ENCODE data around the gene FNDC4.

DNA sequence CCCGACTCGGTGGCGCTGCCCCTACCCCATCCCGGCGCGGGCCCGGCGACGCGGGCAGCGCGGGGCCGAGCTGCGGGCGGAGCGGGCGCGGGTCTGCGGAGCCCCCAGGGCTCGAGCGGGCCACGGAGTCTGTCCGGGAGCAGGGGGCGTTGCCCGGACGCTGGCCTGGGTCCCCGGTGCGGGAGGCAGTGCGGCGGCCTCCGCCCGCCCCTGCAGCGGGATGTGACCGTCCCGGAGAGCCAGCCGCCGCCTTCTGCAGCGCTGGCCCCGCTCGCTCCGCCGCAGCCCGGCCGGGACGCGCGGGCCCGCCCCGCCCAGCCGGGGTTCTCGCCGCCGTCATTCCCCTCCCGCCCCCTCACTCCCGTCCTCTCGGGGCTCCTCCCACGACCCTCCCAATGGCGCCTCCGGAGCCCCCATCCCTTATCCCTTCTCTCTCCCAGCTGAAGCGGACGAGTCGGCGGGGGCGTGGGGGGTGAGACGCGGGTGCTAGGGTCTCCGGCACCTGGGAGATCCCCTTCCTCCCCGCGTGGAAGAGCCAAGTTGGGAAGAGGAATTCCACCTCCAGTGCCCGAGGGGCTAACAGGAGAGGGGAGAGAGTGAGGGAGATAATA is at the start of gene FNDC4:
- TF ChIP-seq, protein P1, sequence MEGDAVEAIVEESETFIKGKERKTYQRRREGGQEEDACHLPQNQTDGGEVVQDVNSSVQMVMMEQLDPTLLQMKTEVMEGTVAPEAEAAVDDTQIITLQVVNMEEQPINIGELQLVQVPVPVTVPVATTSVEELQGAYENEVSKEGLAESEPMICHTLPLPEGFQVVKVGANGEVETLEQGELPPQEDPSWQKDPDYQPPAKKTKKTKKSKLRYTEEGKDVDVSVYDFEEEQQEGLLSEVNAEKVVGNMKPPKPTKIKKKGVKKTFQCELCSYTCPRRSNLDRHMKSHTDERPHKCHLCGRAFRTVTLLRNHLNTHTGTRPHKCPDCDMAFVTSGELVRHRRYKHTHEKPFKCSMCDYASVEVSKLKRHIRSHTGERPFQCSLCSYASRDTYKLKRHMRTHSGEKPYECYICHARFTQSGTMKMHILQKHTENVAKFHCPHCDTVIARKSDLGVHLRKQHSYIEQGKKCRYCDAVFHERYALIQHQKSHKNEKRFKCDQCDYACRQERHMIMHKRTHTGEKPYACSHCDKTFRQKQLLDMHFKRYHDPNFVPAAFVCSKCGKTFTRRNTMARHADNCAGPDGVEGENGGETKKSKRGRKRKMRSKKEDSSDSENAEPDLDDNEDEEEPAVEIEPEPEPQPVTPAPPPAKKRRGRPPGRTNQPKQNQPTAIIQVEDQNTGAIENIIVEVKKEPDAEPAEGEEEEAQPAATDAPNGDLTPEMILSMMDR (IDR thresholded peaks at IDR 0.05), result no peak
- TF ChIP-seq POLR2A (IDR thresholded peaks at IDR 0.05), result peak in 1 of 2 donors; percentile 38

Data from uterus (tissue), 2 donors.